Trophoblast cell (in vitro differentiated cells and primary cell): Measurements from ENCODE around the gene TNFRSF17.
"Not testable (repeated sequence)": the region's sequence is repeated elsewhere in the genome, so short reads cannot be mapped to it uniquely, and the experiment has no call there.

Source experiments
- DNase-seq, 2 donors: peaks; one replicate each; pipeline ENCODE4 v3.0.0-alpha.2; 2016
- H2AFZ ChIP-seq: 2 replicates; pipeline ENCODE4 v1.6.1; 2013; ENCODE audit warnings: low read length, moderate library complexity, mild to moderate bottlenecking; ENCODE audit not compliant: insufficient read depth, poor library complexity
- H2AK5ac ChIP-seq: 2 replicates; pipeline ENCODE4 v1.6.1; 2013; ENCODE audit warnings: mild to moderate bottlenecking, low read length
- H2BK120ac ChIP-seq: 2 replicates; pipeline ENCODE4 v1.6.1; 2013; ENCODE audit warnings: low read length, mild to moderate bottlenecking, moderate library complexity; ENCODE audit not compliant: insufficient read depth, poor library complexity
- H2BK12ac ChIP-seq: 2 replicates; pipeline ENCODE4 v1.6.1; 2013; ENCODE audit warnings: mild to moderate bottlenecking, low read length, moderate library complexity
- H2BK5ac ChIP-seq: 2 replicates; pipeline ENCODE4 v1.6.1; 2013; ENCODE audit warnings: low read length, low read depth, moderate library complexity, mild to moderate bottlenecking; ENCODE audit not compliant: poor library complexity
- H3K14ac ChIP-seq: 2 replicates; pipeline ENCODE4 v1.6.1; 2013; ENCODE audit warnings: mild to moderate bottlenecking, low read length
- H3K18ac ChIP-seq: 2 replicates; pipeline ENCODE4 v1.6.1; 2013; ENCODE audit warnings: mild to moderate bottlenecking, low read length
- H3K23ac ChIP-seq: 2 replicates; pipeline ENCODE4 v1.6.1; 2013; ENCODE audit warnings: low read length
- H3K27ac ChIP-seq: 2 replicates; pipeline ENCODE4 v1.5.1; 2013; ENCODE audit warnings: low read depth, mild to moderate bottlenecking, inconsistent platforms, low read length, moderate library complexity
- H3K27me3 ChIP-seq: 2 replicates; pipeline ENCODE4 v1.6.1; 2013; ENCODE audit warnings: inconsistent platforms, mild to moderate bottlenecking, low read length, moderate library complexity; ENCODE audit not compliant: insufficient read depth
- H3K36me3 ChIP-seq, 2 experiments: 1 replicate in 1 of 2; 2 replicates in 1 of 2; pipeline ENCODE4 v1.6.1; 2013; ENCODE audit warnings: low read length in 2 of 2, mild to moderate bottlenecking in 2 of 2, moderate library complexity in 1 of 2; ENCODE audit not compliant: insufficient read depth in 2 of 2, control insufficient read depth in 1 of 2
- H3K4ac ChIP-seq: 2 replicates; pipeline ENCODE4 v1.6.1; 2013; ENCODE audit warnings: low read depth, mild to moderate bottlenecking, low read length, moderate library complexity
- H3K4me1 ChIP-seq, 2 experiments: 1 replicate in 1 of 2; 2 replicates in 1 of 2; pipeline ENCODE4 v1.6.1; 2013; ENCODE audit warnings: low read length in 2 of 2, mild to moderate bottlenecking in 2 of 2, moderate library complexity in 1 of 2; ENCODE audit not compliant: insufficient read depth in 2 of 2, control insufficient read depth in 1 of 2
- H3K4me2 ChIP-seq: 2 replicates; pipeline ENCODE4 v1.6.1; 2013; ENCODE audit warnings: inconsistent platforms, mild to moderate bottlenecking, low read length, moderate library complexity
- H3K4me3 ChIP-seq: 2 replicates; pipeline ENCODE4 v1.5.1; 2013; ENCODE audit warnings: mild to moderate bottlenecking, low read depth, low read length, inconsistent platforms
- H3K79me1 ChIP-seq: one replicate; pipeline ENCODE4 v1.6.1; 2013; ENCODE audit warnings: low read length
- H3K79me2 ChIP-seq: 2 replicates; pipeline ENCODE4 v1.6.1; 2013; ENCODE audit warnings: low read length, mild to moderate bottlenecking; ENCODE audit not compliant: control insufficient read depth, insufficient read depth, poor library complexity
- H3K9ac ChIP-seq: 2 replicates; pipeline ENCODE4 v1.6.1; 2013; ENCODE audit warnings: mild to moderate bottlenecking, low read length
- H3K9me3 ChIP-seq: 2 replicates; pipeline ENCODE4 v1.6.1; 2013; ENCODE audit warnings: low read depth, mild to moderate bottlenecking, control low read depth, inconsistent platforms, low read length; ENCODE audit not compliant: insufficient read depth
- H4K12ac ChIP-seq: 2 replicates; pipeline ENCODE4 v1.6.1; 2013; ENCODE audit warnings: low read depth, mild to moderate bottlenecking, low read length, moderate library complexity
- H4K8ac ChIP-seq: 2 replicates; pipeline ENCODE4 v1.6.1; 2013; ENCODE audit warnings: low read depth, mild to moderate bottlenecking, low read length, moderate library complexity
- H4K91ac ChIP-seq: one replicate; pipeline ENCODE4 v1.6.1; 2013; ENCODE audit warnings: low read depth, mild to moderate bottlenecking, low read length, moderate library complexity
- WGBS: extraction: QIAGEN DNeasy Blood & Tissue Kit; methylation state at CpG from one replicate; pipeline ENCODE4 v1.1.7; 2013; ENCODE audit warnings: missing lambda C conversion rate; ENCODE audit not compliant: insufficient read length, insufficient coverage; ENCODE audit errors: extremely low coverage; 5-methylcytosine and 5-hydroxymethylcytosine counted together

The TNFRSF17 gene

GRCh38 chr16:11956558-11956957, 8.5 kb upstream of the TNFRSF17 start:
- Histone ChIP-seq H3K79me1 (no peaks in the 10 kb centered on the region), H3K9ac (no peak overlapping the region), H3K79me2 (no peaks in the 10 kb centered on the region), H2AK5ac (no peak overlapping the region), H3K27ac (no peak overlapping the region), H4K12ac (no peak overlapping the region), H3K36me3 (no peaks in the 10 kb centered on the region), H3K4ac (no peak overlapping the region), H3K4me1 (peaks cover 5 to 7% of the 10 kb centered on the region in 2 experiments), H3K9me3 (no peaks in the 10 kb centered on the region), H2AFZ (no peak overlapping the region), H4K91ac (no peak overlapping the region), H3K18ac (no peak overlapping the region), H3K14ac (no peak overlapping the region), H3K4me2 (no peak overlapping the region), H3K23ac (no peak overlapping the region), H2BK120ac (no peak overlapping the region), H3K4me3 (no peak overlapping the region), H2BK5ac (no peak overlapping the region), H3K27me3 (no peaks in the 10 kb centered on the region), H4K8ac (no peak overlapping the region), H2BK12ac (no peak overlapping the region)
- no peak for DNase-seq
- WGBS, result no CpG with 5 or more reads among the region's 2 CpGs

DNA sequence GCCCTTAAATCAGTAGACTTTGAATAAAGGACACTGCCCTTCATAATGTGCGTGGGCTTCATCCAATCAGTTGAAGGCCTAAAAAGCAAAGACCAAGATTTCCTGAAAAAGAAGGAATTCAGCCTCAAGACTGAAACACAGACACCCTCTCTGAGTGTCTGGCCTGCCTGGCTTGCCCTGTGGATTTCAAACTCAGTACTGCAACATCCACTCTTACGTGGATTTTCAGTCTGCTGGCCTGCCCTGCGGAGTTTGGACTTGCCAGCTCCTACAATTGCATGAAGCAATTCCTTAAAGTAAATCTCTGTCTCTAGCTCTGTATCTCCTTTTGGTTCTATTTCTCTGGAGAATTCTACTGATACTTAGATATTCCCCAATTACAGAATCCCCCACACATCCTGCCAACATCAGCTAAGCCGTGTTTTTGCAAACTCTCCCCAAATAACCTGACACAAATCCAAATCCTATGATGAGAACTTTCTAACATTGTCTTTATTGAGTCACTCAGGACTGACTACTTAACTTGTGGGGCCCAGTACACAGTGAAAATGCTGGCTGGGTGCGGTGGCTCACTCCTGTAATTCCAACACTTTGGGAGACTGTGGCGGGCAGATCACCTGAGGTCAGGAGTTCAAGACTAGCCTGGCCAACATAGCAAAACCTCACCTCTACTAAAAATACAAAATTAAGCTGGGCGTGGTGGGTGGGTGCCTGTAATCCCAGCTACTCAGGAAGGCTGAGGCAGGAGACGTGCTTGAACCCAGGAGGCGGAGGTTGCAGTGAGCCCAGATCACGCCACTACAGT, 7.2 kb upstream of the TNFRSF17 start:
- Histone ChIP-seq H3K9me3 (no peaks in the 10 kb centered on the region), H2BK12ac (no peak overlapping the region), H2BK5ac (no peak overlapping the region), H3K79me2 (no peaks in the 10 kb centered on the region), H2BK120ac (no peak overlapping the region), H4K8ac (no peak overlapping the region), H3K23ac (no peak overlapping the region), H2AFZ (no peak overlapping the region), H4K12ac (no peak overlapping the region), H3K4me1 (peaks cover 5 to 7% of the 10 kb centered on the region in 2 experiments), H3K14ac (no peak overlapping the region), H3K4me2 (no peak overlapping the region), H3K36me3 (no peaks in the 10 kb centered on the region), H3K9ac (no peak overlapping the region), H3K27ac (no peak overlapping the region), H4K91ac (no peak overlapping the region), H3K27me3 (no peaks in the 10 kb centered on the region), H3K4me3 (no peak overlapping the region), H2AK5ac (no peak overlapping the region), H3K79me1 (no peaks in the 10 kb centered on the region), H3K4ac (no peak overlapping the region), H3K18ac (no peak overlapping the region)
- DNase-seq, result no peak
- no CpG with 5 or more reads among the region's 10 CpGs for WGBS

DNA sequence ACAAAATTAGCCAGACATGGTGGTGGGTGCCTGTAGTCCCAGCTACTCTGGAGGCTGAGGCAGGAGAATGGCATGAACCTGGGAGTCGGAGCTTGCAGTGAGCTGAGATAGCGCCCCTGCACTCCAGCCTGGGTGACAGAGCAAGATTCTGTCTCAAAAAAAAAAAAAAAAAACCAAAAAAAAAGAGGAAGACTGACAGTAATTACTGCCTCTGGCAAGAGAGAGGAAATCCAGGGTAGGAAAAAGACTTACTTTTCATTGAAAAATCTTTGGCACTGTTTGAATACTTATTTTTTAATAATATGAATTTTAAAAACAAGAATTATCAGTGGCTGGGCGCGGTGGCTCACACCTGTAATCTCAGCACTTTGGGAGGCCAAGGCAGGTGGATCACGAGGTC, 2.6 kb upstream of the TNFRSF17 start:
- H3K4me1 ChIP-seq, DNase-seq, H4K91ac ChIP-seq, H3K79me2 ChIP-seq, H4K12ac ChIP-seq, H3K14ac ChIP-seq, H3K23ac ChIP-seq, H2BK120ac ChIP-seq, H3K27ac ChIP-seq, H3K79me1 ChIP-seq, H3K36me3 ChIP-seq, H3K4ac ChIP-seq, H3K9me3 ChIP-seq, H2AK5ac ChIP-seq, H3K4me3 ChIP-seq, H4K8ac ChIP-seq, H3K18ac ChIP-seq, H3K4me2 ChIP-seq, H2BK5ac ChIP-seq, H3K27me3 ChIP-seq, H2BK12ac ChIP-seq, H2AFZ ChIP-seq, H3K9ac ChIP-seq: not testable (repeated sequence)
- no CpG with 5 or more reads among the region's 5 CpGs for WGBS

DNA sequence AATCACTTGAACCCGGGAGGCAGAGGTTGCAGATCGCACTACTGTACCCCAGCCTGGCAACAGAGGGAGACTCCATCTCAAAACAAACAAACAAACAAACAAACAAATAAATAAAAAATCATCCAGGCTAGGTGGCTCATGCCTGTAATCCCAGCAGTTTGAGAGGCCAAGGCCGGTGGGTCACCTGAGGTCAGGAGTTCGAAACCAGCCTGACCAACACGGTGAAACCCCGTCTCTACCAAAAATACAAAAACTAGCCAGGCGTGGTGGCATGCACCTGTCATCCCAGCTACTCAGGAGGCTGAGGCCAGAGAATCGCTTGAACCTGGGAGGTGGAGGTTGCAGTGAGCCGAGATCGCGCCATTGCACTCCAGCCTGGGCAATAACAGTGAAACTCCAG, 2.0 kb upstream of the TNFRSF17 start:
- H3K79me2 ChIP-seq, H2BK12ac ChIP-seq, H3K4me2 ChIP-seq, H3K4me1 ChIP-seq, H2AFZ ChIP-seq, H2BK120ac ChIP-seq, H3K18ac ChIP-seq, H4K8ac ChIP-seq, H3K79me1 ChIP-seq, H3K4ac ChIP-seq, H3K23ac ChIP-seq, H3K27ac ChIP-seq, H3K36me3 ChIP-seq, H3K9ac ChIP-seq, H4K91ac ChIP-seq, H4K12ac ChIP-seq, H3K4me3 ChIP-seq, H2BK5ac ChIP-seq, H2AK5ac ChIP-seq, H3K14ac ChIP-seq, DNase-seq, H3K9me3 ChIP-seq, H3K27me3 ChIP-seq: not testable (repeated sequence)
- no CpG with 5 or more reads among the region's 11 CpGs for WGBS
